HepG2 (cell line): Measurements from ENCODE around the gene ZCCHC7.

Source experiments
- POLR2A ChIP-seq, 2 experiments: IDR thresholded peaks; 2 replicates each; pipeline ENCODE4 v1.6.1; 2011; ENCODE audit warnings: low read depth in 2 of 2, low read length in 2 of 2, mild to moderate bottlenecking in 1 of 2, moderate library complexity in 1 of 2; ENCODE audit not compliant: insufficient read depth in 1 of 2
- TAF15 ChIP-seq: fragments of 200-400 bp; formaldehyde crosslinking; IDR thresholded peaks from one replicate; pipeline ENCODE4 v1.6.1; 2018; ENCODE audit warnings: mild to moderate bottlenecking, low read depth, low read length; ENCODE audit not compliant: poor library complexity, severe bottlenecking
- ZNF24 ChIP-seq: fragments of 450-650 bp; IDR thresholded peaks from 2 replicates; pipeline ENCODE4 v1.6.1; 2017; ENCODE audit warnings: antibody characterized with exemption, mild to moderate bottlenecking
- ZNF274 ChIP-seq: sonication (generic); formaldehyde crosslinking; IDR thresholded peaks from 2 replicates; pipeline ENCODE4 v1.5.1; 2020; ENCODE audit warnings: mild to moderate bottlenecking, missing genetic modification reagents
- ZNF329 ChIP-seq: sonication (generic); formaldehyde crosslinking; IDR thresholded peaks from 2 replicates; pipeline ENCODE4 v1.9.0; 2021; ENCODE audit warnings: low read depth, mild to moderate bottlenecking, missing genetic modification reagents
- ZNF878 ChIP-seq: sonication (generic); formaldehyde crosslinking; IDR thresholded peaks from 2 replicates; pipeline ENCODE4 v1.8.1; 2023; ENCODE audit warnings: mild to moderate bottlenecking, missing genetic modification reagents, moderate library complexity
- TF ChIP-seq, protein P1 (sequence below): sonication (generic); formaldehyde crosslinking; IDR thresholded peaks from 2 replicates; pipeline ENCODE4 v1.5.0; 2020; ENCODE audit warnings: mild to moderate bottlenecking, missing genetic modification reagents, moderate library complexity
- TF ChIP-seq, protein P2 (sequence below): sonication (generic); formaldehyde crosslinking; IDR thresholded peaks from 2 replicates; pipeline ENCODE4 v1.4.0; 2020; ENCODE audit warnings: missing genetic modification reagents
- TF ChIP-seq, protein P3 (sequence below): sonication (generic); formaldehyde crosslinking; IDR thresholded peaks from 2 replicates; pipeline ENCODE4 v1.4.0; 2020; ENCODE audit warnings: missing genetic modification reagents

DNA sequence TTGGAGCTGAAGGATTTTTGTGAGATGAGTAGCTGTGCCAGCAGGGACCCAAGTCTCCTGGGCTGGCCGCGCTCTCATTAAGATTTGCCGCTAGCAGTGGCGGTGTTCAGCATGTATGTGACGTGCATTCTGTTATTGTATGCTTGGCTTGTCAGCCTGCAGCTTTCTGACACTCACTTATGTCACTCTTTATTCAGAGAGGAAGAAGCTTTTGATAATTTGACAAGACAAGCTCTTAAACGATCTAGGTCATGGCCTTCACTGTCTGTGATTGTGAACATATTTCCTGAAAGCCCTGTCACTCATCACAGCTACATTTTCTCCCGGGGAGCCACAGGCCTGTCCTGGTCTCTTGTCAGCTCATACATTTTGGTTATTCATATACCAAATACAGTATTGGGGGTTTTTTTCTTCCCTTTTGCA, 203.9 kb downstream of the ZCCHC7 start:
- no peak for TF ChIP-seq POLR2A (IDR thresholded peaks at IDR 0.05; ENCODE audit: insufficient read depth in 1 of 2, low read depth in 2 of 2, low read length in 2 of 2)
- no peak for TF ChIP-seq ZNF329 (CRISPR knock-in tag)
- TF ChIP-seq ZNF274, result no peak
- TF ChIP-seq, protein P1, sequence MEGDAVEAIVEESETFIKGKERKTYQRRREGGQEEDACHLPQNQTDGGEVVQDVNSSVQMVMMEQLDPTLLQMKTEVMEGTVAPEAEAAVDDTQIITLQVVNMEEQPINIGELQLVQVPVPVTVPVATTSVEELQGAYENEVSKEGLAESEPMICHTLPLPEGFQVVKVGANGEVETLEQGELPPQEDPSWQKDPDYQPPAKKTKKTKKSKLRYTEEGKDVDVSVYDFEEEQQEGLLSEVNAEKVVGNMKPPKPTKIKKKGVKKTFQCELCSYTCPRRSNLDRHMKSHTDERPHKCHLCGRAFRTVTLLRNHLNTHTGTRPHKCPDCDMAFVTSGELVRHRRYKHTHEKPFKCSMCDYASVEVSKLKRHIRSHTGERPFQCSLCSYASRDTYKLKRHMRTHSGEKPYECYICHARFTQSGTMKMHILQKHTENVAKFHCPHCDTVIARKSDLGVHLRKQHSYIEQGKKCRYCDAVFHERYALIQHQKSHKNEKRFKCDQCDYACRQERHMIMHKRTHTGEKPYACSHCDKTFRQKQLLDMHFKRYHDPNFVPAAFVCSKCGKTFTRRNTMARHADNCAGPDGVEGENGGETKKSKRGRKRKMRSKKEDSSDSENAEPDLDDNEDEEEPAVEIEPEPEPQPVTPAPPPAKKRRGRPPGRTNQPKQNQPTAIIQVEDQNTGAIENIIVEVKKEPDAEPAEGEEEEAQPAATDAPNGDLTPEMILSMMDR, result no peak
- no peak for TF ChIP-seq ZNF878 (CRISPR knock-in tag)
- TF ChIP-seq, protein P2, sequence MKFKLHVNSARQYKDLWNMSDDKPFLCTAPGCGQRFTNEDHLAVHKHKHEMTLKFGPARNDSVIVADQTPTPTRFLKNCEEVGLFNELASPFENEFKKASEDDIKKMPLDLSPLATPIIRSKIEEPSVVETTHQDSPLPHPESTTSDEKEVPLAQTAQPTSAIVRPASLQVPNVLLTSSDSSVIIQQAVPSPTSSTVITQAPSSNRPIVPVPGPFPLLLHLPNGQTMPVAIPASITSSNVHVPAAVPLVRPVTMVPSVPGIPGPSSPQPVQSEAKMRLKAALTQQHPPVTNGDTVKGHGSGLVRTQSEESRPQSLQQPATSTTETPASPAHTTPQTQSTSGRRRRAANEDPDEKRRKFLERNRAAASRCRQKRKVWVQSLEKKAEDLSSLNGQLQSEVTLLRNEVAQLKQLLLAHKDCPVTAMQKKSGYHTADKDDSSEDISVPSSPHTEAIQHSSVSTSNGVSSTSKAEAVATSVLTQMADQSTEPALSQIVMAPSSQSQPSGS, result no peak
- no peak for TF ChIP-seq ZNF24
- TF ChIP-seq, protein P3, sequence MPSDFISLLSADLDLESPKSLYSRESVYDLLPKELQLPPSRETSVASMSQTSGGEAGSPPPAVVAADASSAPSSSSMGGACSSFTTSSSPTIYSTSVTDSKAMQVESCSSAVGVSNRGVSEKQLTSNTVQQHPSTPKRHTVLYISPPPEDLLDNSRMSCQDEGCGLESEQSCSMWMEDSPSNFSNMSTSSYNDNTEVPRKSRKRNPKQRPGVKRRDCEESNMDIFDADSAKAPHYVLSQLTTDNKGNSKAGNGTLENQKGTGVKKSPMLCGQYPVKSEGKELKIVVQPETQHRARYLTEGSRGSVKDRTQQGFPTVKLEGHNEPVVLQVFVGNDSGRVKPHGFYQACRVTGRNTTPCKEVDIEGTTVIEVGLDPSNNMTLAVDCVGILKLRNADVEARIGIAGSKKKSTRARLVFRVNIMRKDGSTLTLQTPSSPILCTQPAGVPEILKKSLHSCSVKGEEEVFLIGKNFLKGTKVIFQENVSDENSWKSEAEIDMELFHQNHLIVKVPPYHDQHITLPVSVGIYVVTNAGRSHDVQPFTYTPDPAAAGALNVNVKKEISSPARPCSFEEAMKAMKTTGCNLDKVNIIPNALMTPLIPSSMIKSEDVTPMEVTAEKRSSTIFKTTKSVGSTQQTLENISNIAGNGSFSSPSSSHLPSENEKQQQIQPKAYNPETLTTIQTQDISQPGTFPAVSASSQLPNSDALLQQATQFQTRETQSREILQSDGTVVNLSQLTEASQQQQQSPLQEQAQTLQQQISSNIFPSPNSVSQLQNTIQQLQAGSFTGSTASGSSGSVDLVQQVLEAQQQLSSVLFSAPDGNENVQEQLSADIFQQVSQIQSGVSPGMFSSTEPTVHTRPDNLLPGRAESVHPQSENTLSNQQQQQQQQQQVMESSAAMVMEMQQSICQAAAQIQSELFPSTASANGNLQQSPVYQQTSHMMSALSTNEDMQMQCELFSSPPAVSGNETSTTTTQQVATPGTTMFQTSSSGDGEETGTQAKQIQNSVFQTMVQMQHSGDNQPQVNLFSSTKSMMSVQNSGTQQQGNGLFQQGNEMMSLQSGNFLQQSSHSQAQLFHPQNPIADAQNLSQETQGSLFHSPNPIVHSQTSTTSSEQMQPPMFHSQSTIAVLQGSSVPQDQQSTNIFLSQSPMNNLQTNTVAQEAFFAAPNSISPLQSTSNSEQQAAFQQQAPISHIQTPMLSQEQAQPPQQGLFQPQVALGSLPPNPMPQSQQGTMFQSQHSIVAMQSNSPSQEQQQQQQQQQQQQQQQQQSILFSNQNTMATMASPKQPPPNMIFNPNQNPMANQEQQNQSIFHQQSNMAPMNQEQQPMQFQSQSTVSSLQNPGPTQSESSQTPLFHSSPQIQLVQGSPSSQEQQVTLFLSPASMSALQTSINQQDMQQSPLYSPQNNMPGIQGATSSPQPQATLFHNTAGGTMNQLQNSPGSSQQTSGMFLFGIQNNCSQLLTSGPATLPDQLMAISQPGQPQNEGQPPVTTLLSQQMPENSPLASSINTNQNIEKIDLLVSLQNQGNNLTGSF (CRISPR knock-in tag), result no peak
- TF ChIP-seq TAF15, result no peak
